ENCODE data around the gene PANK2.
"Not testable (repeated sequence)": the region's sequence is repeated elsewhere in the genome, so short reads cannot be mapped to it uniquely, and the experiment has no call there.

Gene PANK2

GRCh38 chr20:3888622-3889488 lies at the start of gene PANK2:
PANK2 (plus strand) TSS chr20:3889387.
- peak; percentile 80 to 99 (median 98) for DNase-seq

- not testable (repeated sequence) for DNase-seq
Observed at GRCh38 chr20:3840201-3840600, 49.0 kb upstream of the PANK2 start.

GRCh38 chr20:3842348-3842930 lies 46.7 kb upstream of the PANK2 start:
- no peak for DNase-seq

- no peak for DNase-seq
Observed at GRCh38 chr20:3843490-3843889, 45.7 kb upstream of the PANK2 start.

- DNase-seq = not testable (repeated sequence)
Observed at GRCh38 chr20:3843990-3844619, 45.1 kb upstream of the PANK2 start.

GRCh38 chr20:3846378-3846739 lies 42.8 kb upstream of the PANK2 start:
- peak in 10 of 56 donors; percentile 32 to 63 (median 54) for DNase-seq

GRCh38 chr20:3846740-3847428 lies 42.3 kb upstream of the PANK2 start, which contains the start of gene MAVS:
MAVS (plus strand) TSS chr20:3846834; CDS start chr20:3854625, 7,791 bp downstream.
- DNase-seq = peak in 54 of 56 donors; percentile 50 to 92 (median 82)

GRCh38 chr20:3847429-3847940 lies 41.7 kb upstream of the PANK2 start:
- DNase-seq = peak in 1 of 56 donors; percentile 48

GRCh38 chr20:3848565-3848964 lies 40.6 kb upstream of the PANK2 start:
- no peak for DNase-seq

- no peak for DNase-seq
Observed at GRCh38 chr20:3854462-3854871, 34.7 kb upstream of the PANK2 start.

- no peak for DNase-seq
Observed at GRCh38 chr20:3857405-3857804, 31.8 kb upstream of the PANK2 start.

- DNase-seq = no peak
Observed at GRCh38 chr20:3858689-3859088, 30.5 kb upstream of the PANK2 start.

- no peak for DNase-seq
Observed at GRCh38 chr20:3861191-3861590, 28.0 kb upstream of the PANK2 start.

GRCh38 chr20:3862333-3862732 lies 26.9 kb upstream of the PANK2 start:
- DNase-seq = no peak

- no peak for DNase-seq
Observed at GRCh38 chr20:3863317-3863716, 25.9 kb upstream of the PANK2 start.

- peak in 1 of 56 donors; percentile 4 for DNase-seq
Observed at GRCh38 chr20:3864518-3864917, 24.7 kb upstream of the PANK2 start.

GRCh38 chr20:3865152-3865886 lies 23.9 kb upstream of the PANK2 start:
- no peak for DNase-seq

GRCh38 chr20:3865887-3866407 lies 23.2 kb upstream of the PANK2 start:
- DNase-seq = no peak

GRCh38 chr20:3866464-3866863 lies 22.7 kb upstream of the PANK2 start:
- DNase-seq = no peak

GRCh38 chr20:3867802-3868201 lies 21.4 kb upstream of the PANK2 start:
- DNase-seq = no peak
